GM12878 (cell line): ENCODE results near the gene CAND1. TPM values are rescaled to one million over a fixed set of nuclear protein-coding genes. Genes with fewer than 3 reads are reported as not detected.

Source experiments
- ATAC-seq: fragments of 200-7000 bp; cut with Tn5 transposase; 3 replicates; pipeline ENCODE4 v1.9.1; 2020; ENCODE audit warnings: mild to moderate bottlenecking, moderate library complexity
- BruUV-seq: library from RNA; stranded (reverse); fragments of 400-500 nt; replicated peaks from 2 replicates; lab custom pipeline; 2021; lab: Mats Ljungman, UMichigan
- CTCF ChIA-PET: fragments of 300-600 bp; sonication (Branson Sonifier 250); formaldehyde crosslinking; extraction: SDS; loops from one replicate; lab custom pipeline; 2021; ENCODE audit warnings: inconsistent platforms; lab: Yijun Ruan, JAX
- POLR2A ChIA-PET: fragments of 350-600 bp; formaldehyde crosslinking; extraction: SDS; loops from one replicate; lab custom pipeline; 2021; ENCODE audit warnings: inconsistent platforms; lab: Charles Lee
- RAD21 ChIA-PET: fragments of 300-600 bp; sonication (Branson Sonifier 250); formaldehyde crosslinking; loops from one replicate; lab custom pipeline; 2023; ENCODE audit warnings: antibody characterized with exemption; ENCODE audit not compliant: unreplicated experiment; lab: Charles Lee
- SMC1A ChIA-PET: fragments of 300-600 bp; sonication (Branson Sonifier 250); formaldehyde crosslinking; loops from one replicate; lab custom pipeline; 2023; ENCODE audit not compliant: unreplicated experiment, uncharacterized antibody; lab: Charles Lee
- DNase-seq: peaks from one replicate; pipeline ENCODE4 v3.0.0-alpha.2; 2011; ENCODE audit warnings: low read depth, low spot score
- FAIRE-seq: peaks from 3 replicates; lab custom pipeline; 2011; peaks lifted over from hg19 to GRCh38; lab: Jason Lieb, UNC
- H2AFZ ChIP-seq: 2 replicates; pipeline ENCODE4 v1.6.0; 2011; ENCODE audit warnings: low read depth, low read length, control low read depth; ENCODE audit not compliant: control insufficient read depth
- H3K27ac ChIP-seq: 2 replicates; pipeline ENCODE4 v1.5.1; 2011; ENCODE audit warnings: control low read depth; ENCODE audit not compliant: control insufficient read depth, insufficient read depth
- H3K27me3 ChIP-seq, 2 experiments: replicated peaks in 1 of 2; 2 replicates each; pipeline versions ENCODE4 v1.6.0 to v1.6.1; 2011; ENCODE audit warnings: low read length in 1 of 2; ENCODE audit not compliant: control insufficient read depth in 2 of 2, insufficient read depth in 2 of 2
- H3K36me3 ChIP-seq, 2 experiments: 2 replicates each; pipeline ENCODE4 v1.5.1; 2011; ENCODE audit warnings: low read length in 1 of 2; ENCODE audit not compliant: control insufficient read depth in 2 of 2, insufficient read depth in 2 of 2
- H3K4me1 ChIP-seq: 2 replicates; pipeline ENCODE4 v1.6.1; 2011; ENCODE audit warnings: mild to moderate bottlenecking, low read length, moderate library complexity, mixed read lengths; ENCODE audit not compliant: control insufficient read depth, insufficient read depth
- H3K4me2 ChIP-seq: 2 replicates; pipeline ENCODE4 v1.6.0; 2011; ENCODE audit warnings: control low read depth; ENCODE audit not compliant: control insufficient read depth, insufficient read depth
- H3K4me3 ChIP-seq: fragments of 200-600 bp; sonication (generic); 2 replicates; pipeline ENCODE4 v1.5.1; 2016
- H3K79me2 ChIP-seq: 2 replicates; pipeline ENCODE4 v1.6.0; 2011; ENCODE audit warnings: low read length; ENCODE audit not compliant: control insufficient read depth, insufficient read depth
- H3K9ac ChIP-seq: 2 replicates; pipeline ENCODE4 v1.8.0; 2011; ENCODE audit warnings: low read length, control low read depth, mixed read lengths; ENCODE audit not compliant: control insufficient read depth, insufficient read depth
- H3K9me3 ChIP-seq: replicated peaks from 3 replicates; pipeline ENCODE4 v1.5.1; 2011; ENCODE audit warnings: mild to moderate bottlenecking, low read length; ENCODE audit not compliant: control insufficient read depth, insufficient read depth
- H4K20me1 ChIP-seq: 2 replicates; pipeline ENCODE4 v1.6.0; 2011; ENCODE audit not compliant: control insufficient read depth, insufficient read depth
- ATF7 ChIP-seq: fragments of 450-650 bp; IDR thresholded peaks from 2 replicates; pipeline ENCODE4 v1.6.1; 2016; ENCODE audit warnings: low read depth, mild to moderate bottlenecking
- CBX3 ChIP-seq: fragments of 200-600 bp; sonication (generic); IDR thresholded peaks from 2 replicates; pipeline ENCODE4 v1.6.1; 2016; ENCODE audit warnings: low read depth, borderline replicate concordance
- CHD2 ChIP-seq: IDR thresholded peaks from 2 replicates; pipeline ENCODE4 v1.6.1; 2011; ENCODE audit warnings: low read depth, low read length, improper control_type of control experiment, borderline replicate concordance
- GATAD2B ChIP-seq: fragments of 450-650 bp; conservative IDR thresholded peaks from 2 replicates; pipeline ENCODE4 v1.6.1; 2017; ENCODE audit warnings: low read depth, mild to moderate bottlenecking, moderate library complexity
- HDGF ChIP-seq: fragments of 450-650 bp; IDR thresholded peaks from 2 replicates; pipeline ENCODE4 v1.6.1; 2016; ENCODE audit warnings: antibody characterized with exemption
- MEF2A ChIP-seq: IDR thresholded peaks from 2 replicates; pipeline ENCODE4 v1.6.1; 2011; ENCODE audit warnings: low read depth, mild to moderate bottlenecking, low read length, moderate library complexity; ENCODE audit not compliant: insufficient read depth
- PAX8 ChIP-seq: fragments of 450-650 bp; IDR thresholded peaks from 2 replicates; pipeline ENCODE4 v1.6.1; 2017; ENCODE audit warnings: mild to moderate bottlenecking, moderate library complexity
- RFX5 ChIP-seq: IDR thresholded peaks from 2 replicates; pipeline ENCODE4 v1.6.1; 2011; ENCODE audit warnings: low read depth, low read length, improper control_type of control experiment
- WGBS: methylation state at CpG from one replicate; pipeline ENCODE4 v1.1.6; 2016; ENCODE audit warnings: low lambda C conversion rate; ENCODE audit not compliant: insufficient replicate concordance, insufficient coverage; ENCODE audit errors: missing lambda C conversion rate; 5-methylcytosine and 5-hydroxymethylcytosine counted together
- in situ Hi-C: fragments of 300-500 bp; cut with MboI; formaldehyde crosslinking; loops from 9 replicates; pipeline ENCODE4 v1.14.3; 2018; ENCODE audit warnings: mixed read lengths
- intact Hi-C: fragments of 100-400 bp; cut with micrococcal nuclease; formaldehyde crosslinking; loops from one replicate; pipeline ENCODE4 v1.14.2; 2022; ENCODE audit not compliant: unreplicated experiment
- polyA plus RNA-seq, 11 experiments: library from polyadenylated mRNA; depleted of rRNA in 4 of 11; unstranded in 6 of 11; stranded (reverse) in 5 of 11; fragments of >200 nt; fragmentation: Nextera tagmentation in 4 of 11; fragmentation: Illumina TruSeq in 1 of 11; extraction: Ambion mirVana in 4 of 11; extraction: Trizol in 1 of 11; gene quantifications; 1 replicate in 1 of 11; 2 replicates in 10 of 11; pipeline versions ENCODE4 v1.2.1 to v1.2.3, GENCODE V29; 2011 to 2016; ENCODE audit warnings: inconsistent platforms in 2 of 11, missing spikeins in 2 of 11, low read depth in 1 of 11
- total RNA-seq, 4 experiments: library from RNA; depleted of rRNA in 3 of 4; stranded (reverse); fragments of >200 nt in 3 of 4; fragmentation: Illumina TruSeq in 1 of 4; extraction: Trizol in 1 of 4; gene quantifications; 2 replicates each; pipeline versions ENCODE4 v1.2.1 to v1.2.3, GENCODE V29; 2013 to 2021
- TF ChIP-seq, protein P1 (sequence below): IDR thresholded peaks from 2 replicates; pipeline ENCODE4 v1.6.1; 2011; ENCODE audit warnings: borderline replicate concordance, low read depth, mild to moderate bottlenecking, moderate library complexity, mixed read lengths, low read length; ENCODE audit not compliant: insufficient read depth; ENCODE audit errors: extremely low read length
- TF ChIP-seq, protein P2 (sequence below): IDR thresholded peaks from 2 replicates; pipeline ENCODE4 v1.6.1; 2012; ENCODE audit warnings: low read length, inconsistent platforms
- TF ChIP-seq, protein P3 (sequence below): fragments of 450-650 bp; IDR thresholded peaks from 2 replicates; pipeline ENCODE4 v1.6.1; 2014; ENCODE audit warnings: mild to moderate bottlenecking

The CAND1 gene
- total and polyA plus RNA-seq, 10 of the 15 experiments (the other 5 are each of a cell fraction or from before 2014, with no cell fraction given) = 34.5 to 213 (median 96.0) TPM

DNA sequence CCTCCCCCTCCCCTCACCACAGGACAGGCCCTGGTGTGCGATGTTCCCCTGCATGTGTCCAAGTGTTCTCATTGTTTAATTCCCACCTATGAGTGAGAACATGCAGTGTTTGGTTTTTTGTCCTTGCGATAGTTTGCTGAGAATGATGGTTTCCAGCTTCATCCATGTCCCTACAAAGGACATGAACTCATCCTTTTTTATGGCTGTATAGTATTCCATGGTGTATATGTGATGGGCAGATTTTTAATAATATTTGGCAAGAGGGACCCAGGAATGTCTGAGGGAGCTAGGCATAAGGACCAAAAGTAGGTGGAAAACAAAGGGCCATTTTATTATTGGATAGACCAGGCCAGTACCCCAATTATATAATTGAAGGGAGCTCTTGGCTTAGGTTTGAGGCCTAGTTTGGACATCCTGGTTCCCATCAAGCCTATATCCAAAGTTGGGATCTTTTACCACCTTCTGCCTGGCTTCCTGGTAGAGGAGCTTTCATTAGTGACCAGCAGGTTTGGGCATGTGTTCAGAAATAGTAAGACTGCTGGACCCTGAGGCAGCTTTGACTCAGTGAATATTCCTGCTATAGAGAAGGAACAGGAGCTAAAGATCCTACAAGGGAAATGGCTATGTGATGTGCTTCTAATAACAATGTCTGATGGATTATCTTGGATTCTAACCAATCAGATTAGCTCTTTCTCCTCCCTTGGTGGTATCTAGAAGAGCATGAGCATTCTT, 76.0 kb downstream of the CAND1 start:
- H2AFZ ChIP-seq = no peak overlapping the region
- BruUV-seq = no TSS peak
- no peak for DNase-seq
- ChIA-PET SMC1A (interaction anchor here (1.4 kb wide), 1 partner anchor 9 kb away, joined by 4 read pairs; no protein-coding TSS in a partner anchor), POLR2A (no interaction called here), RAD21 (interaction anchor here (1.8 kb wide), 1 partner anchor 9 kb away, joined by 7 read pairs; no protein-coding TSS in a partner anchor), CTCF (interaction anchor here (1.4 to 2.4 kb wide), 3 partner anchors 10 to 598 kb away, joined by 4 to 13 read pairs (median 6); no protein-coding TSS in a partner anchor)
- FAIRE-seq = no peak
- ATAC-seq = no peak
- H3K4me3 ChIP-seq = no peak overlapping the region
- H3K27ac ChIP-seq = no peak overlapping the region
- no peak overlapping the region for H3K9ac ChIP-seq
- H4K20me1 ChIP-seq = no peaks in the 10 kb centered on the region
- H3K4me2 ChIP-seq = no peak overlapping the region
- 68% methylated on average over 2 of the region's 2 CpGs for WGBS
- in situ Hi-C loops = no loop called here
- H3K9me3 ChIP-seq = no peaks in the 10 kb centered on the region; the same call in 1 of the 3 replicates
- H3K4me1 ChIP-seq = no peaks in the 10 kb centered on the region
- TF ChIP-seq RFX5 = no peak
- TF ChIP-seq, protein P1, sequence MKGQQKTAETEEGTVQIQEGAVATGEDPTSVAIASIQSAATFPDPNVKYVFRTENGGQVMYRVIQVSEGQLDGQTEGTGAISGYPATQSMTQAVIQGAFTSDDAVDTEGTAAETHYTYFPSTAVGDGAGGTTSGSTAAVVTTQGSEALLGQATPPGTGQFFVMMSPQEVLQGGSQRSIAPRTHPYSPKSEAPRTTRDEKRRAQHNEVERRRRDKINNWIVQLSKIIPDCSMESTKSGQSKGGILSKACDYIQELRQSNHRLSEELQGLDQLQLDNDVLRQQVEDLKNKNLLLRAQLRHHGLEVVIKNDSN = no peak
- TF ChIP-seq, all 136 proteins: peak for 0
- intact Hi-C loops = no loop called here
- H3K36me3 ChIP-seq = no peaks in the 10 kb centered on the region
- H3K27me3 ChIP-seq = no peaks in the 10 kb centered on the region
- H3K79me2 ChIP-seq = no peaks in the 10 kb centered on the region

DNA sequence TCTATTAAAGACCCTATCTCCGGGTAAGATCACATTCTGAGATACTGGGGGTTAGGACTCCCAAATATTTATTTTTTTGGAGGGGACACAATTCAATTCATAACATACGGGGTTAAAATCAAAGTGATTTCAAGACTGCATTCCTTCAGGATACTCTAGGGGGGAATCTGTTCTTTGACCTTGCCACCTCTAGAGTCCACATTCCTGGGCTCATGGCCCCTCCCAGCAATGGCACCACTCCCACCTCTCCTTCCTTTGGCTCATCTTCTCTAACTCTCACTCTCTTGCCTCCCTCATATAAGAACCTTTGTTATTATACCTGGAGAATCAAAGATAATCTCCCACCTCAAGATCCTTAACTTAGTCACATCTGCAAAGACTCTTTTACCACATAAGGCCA, 79.5 kb downstream of the CAND1 start:
- no peaks in the 10 kb centered on the region; the same call in 1 of the 3 replicates for H3K9me3 ChIP-seq
- WGBS = 94% methylated on average over 2 of the region's 2 CpGs
- ChIA-PET CTCF (no interaction called here), POLR2A (no interaction called here), RAD21 (no interaction called here), SMC1A (no interaction called here)
- H3K9ac ChIP-seq = no peak overlapping the region
- H3K4me1 ChIP-seq = no peaks in the 10 kb centered on the region
- DNase-seq = no peak
- BruUV-seq = no TSS peak
- in situ Hi-C loops (no loop called here), intact Hi-C loops (no loop called here)
- TF ChIP-seq, protein P2, sequence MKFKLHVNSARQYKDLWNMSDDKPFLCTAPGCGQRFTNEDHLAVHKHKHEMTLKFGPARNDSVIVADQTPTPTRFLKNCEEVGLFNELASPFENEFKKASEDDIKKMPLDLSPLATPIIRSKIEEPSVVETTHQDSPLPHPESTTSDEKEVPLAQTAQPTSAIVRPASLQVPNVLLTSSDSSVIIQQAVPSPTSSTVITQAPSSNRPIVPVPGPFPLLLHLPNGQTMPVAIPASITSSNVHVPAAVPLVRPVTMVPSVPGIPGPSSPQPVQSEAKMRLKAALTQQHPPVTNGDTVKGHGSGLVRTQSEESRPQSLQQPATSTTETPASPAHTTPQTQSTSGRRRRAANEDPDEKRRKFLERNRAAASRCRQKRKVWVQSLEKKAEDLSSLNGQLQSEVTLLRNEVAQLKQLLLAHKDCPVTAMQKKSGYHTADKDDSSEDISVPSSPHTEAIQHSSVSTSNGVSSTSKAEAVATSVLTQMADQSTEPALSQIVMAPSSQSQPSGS = no peak
- TF ChIP-seq, protein P3, sequence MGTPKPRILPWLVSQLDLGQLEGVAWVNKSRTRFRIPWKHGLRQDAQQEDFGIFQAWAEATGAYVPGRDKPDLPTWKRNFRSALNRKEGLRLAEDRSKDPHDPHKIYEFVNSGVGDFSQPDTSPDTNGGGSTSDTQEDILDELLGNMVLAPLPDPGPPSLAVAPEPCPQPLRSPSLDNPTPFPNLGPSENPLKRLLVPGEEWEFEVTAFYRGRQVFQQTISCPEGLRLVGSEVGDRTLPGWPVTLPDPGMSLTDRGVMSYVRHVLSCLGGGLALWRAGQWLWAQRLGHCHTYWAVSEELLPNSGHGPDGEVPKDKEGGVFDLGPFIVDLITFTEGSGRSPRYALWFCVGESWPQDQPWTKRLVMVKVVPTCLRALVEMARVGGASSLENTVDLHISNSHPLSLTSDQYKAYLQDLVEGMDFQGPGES = no peak
- TF ChIP-seq ATF7 (no peak), CBX3 (no peak), CHD2 (no peak), MEF2A (no peak), HDGF (no peak), PAX8 (no peak), GATAD2B (no peak)
- H3K79me2 ChIP-seq = no peaks in the 10 kb centered on the region
- no peaks in the 10 kb centered on the region for H3K36me3 ChIP-seq
- no peak overlapping the region for H3K4me3 ChIP-seq
- H3K4me2 ChIP-seq = no peak overlapping the region
- ATAC-seq = no peak
- no peaks in the 10 kb centered on the region for H3K27me3 ChIP-seq
- no peak for FAIRE-seq
- no peak overlapping the region for H3K27ac ChIP-seq
- no peaks in the 10 kb centered on the region for H4K20me1 ChIP-seq
- H2AFZ ChIP-seq = no peak overlapping the region
